GM18498 (cell line): Measurements from ENCODE around the gene TSFM.

Experiments used
- ATAC-seq: cut with Tn5 transposase; IDR thresholded peaks from one replicate; pipeline ENCODE4 v1.9.1; 2021; ENCODE audit warnings: mild to moderate bottlenecking, moderate library complexity; ENCODE audit not compliant: unreplicated experiment

Gene TSFM

DNA sequence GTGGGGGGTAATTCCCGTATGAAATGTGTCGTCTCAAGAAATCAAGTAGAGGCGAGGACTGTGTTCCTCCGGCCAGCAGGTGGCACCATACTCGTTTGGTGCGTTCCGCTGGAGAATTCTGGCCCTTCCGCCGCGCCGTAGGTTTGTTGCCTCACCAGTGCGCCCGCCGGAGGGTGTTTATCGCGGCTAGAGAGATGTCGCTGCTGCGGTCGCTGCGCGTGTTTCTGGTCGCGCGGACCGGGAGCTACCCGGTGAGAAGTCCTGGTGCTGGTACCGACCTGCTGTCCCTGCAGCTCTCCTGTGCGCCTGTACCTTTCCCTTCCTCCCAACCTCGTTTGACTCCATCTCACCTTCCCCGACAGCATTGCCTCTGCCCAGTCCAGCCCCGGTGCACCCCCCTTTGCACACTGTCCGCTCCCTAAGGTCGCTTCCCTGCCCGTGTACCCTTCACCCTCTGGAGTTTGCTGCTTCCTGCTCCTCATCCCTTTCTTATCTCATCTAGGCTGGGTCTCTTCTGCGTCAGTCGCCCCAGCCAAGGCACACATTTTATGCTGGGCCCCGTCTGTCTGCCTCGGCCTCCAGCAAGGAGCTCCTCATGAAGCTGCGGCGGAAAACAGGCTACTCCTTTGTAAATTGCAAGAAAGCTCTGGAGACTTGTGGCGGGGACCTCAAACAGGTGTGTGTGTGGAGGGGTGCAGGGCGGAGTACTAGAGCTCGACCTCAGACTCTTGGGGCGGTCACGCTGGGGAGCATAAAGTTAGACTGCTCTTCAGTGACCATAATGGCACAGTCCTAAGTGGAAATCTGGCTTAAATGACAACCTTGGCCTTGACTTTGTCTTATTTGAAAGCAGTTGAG lies at the start of gene TSFM:
Gene TSFM (plus strand): TSS at position 180 of the 858 bp plus-strand sequence. CDS start 15 bp downstream, at position 195.
- peak; percentile 85 for ATAC-seq

GRCh38 chr12:57733928-57734327 lies 48.7 kb upstream of the TSFM start:
- no peak for ATAC-seq

DNA sequence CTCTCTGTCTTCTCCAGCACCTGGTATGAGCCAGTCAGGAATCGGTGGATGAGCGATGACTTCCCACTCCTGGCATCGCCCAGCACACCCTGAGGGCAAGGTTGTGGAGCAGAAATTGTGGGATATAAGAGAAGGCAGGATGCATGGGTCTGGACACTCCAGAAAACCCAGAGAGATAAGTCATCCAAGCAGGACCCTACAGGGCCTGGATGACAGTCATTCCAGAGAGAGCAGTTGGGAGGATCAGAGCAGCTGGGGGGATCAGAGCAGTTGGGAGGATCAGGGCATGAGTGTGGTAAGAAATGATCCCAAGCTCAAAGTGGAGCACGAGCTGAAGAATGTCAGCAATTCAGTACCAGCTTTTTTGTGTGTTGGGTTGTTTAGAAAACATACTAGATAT lies 48.0 kb upstream of the TSFM start:
- no peak for ATAC-seq

- ATAC-seq, result no peak
Measured at GRCh38 chr12:57735198-57735855, 47.3 kb upstream of the TSFM start.

- no peak for ATAC-seq
Measured at GRCh38 chr12:57735952-57736740, 46.4 kb upstream of the TSFM start.

DNA sequence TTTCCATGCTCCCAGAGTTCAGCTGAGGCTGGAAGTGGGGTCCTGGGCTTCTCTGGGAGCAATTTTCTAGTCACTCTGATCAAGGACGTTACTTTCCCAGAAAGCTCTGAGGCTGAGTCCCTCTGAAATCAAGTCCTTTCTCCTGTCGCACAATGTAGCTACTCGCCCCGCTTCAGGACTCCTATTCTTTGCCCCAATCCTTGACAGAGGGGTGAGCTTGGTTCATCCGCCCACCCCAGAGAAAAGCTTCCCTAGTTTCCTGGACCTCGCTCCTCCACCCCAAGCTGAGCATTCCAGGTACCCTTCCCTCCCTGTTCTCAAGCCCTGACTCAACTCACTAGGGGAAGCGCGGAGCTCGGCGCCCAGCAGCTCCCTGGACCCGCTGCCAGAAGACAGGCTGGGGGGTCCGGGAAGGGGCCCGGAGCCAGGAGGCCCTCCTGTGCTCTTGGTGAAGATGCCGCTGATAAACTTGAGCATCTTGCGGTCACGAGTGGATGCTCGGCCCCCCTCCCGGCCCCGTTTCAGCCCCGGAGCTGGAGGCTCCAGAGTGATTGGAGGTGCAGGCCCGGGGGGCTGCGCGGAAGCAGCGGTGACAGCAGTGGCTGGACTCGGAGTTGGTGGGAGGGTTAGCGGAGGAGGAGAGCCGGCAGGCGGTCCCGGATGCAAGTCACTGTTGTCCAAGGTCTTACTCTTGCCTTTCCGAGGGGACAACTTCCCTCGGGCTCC lies 45.7 kb upstream of the TSFM start:
- no peak for ATAC-seq

DNA sequence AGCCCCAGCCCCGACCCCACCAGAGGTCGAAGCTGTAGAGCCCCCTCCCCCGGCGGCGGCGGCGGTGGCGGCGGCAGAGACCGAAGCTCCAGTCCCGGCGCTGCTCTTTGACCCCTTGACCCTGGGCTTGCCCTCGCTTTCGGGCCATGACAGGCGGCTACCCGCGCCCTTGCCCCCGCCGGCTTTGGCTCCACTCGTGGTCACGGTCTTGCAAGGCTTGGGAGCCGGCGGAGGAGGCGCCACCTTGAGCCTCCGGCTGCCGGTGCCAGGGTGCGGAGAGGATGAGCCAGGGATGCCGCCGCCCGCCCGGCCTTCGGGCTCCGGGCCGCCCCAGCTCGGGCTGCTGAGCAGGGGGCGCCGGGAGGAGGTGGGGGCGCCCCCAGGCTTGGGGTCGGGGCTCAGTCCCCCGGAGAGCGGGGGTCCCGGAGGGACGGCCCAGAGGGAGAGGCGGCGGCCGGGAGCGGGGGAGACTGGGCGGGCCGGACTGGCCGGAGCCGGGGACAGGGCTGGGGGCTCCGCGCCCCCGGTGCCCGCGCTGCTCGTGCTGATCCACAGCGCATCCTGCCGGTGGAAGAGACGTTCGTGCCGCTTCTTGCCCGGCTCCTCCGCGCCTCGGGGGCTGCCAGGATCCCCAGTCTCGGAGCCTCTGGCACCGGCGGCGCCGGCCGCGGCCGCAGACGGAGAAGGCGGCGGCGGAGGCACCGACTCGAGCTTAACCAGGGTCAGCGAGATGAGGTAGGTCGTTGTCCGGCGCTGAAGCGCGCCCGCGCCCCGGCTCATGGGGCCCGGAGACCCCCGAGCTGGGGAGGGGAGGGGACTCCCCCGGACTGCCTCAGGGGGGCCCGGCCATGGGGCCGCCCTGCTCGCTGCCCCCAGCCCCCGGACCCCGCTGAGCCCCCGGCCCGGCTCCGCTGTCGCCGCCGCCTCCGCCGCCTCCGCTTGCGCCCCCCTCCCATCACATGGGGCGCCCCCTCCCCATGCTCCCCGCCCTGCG lies 44.8 kb upstream of the TSFM start:
- no peak for ATAC-seq

GRCh38 chr12:57738661-57739237 lies 43.8 kb upstream of the TSFM start, which contains the start of gene AGAP2:
AGAP2 (minus strand) TSS chr12:57738742; CDS start chr12:57738246, 496 bp downstream.
- no peak for ATAC-seq

- no peak for ATAC-seq
Measured at GRCh38 chr12:57739387-57739786, 43.2 kb upstream of the TSFM start.

- ATAC-seq, result no peak
Measured at GRCh38 chr12:57739914-57740538, 42.6 kb upstream of the TSFM start.

GRCh38 chr12:57740656-57741412 lies 41.8 kb upstream of the TSFM start:
- peak; percentile 54 for ATAC-seq

DNA sequence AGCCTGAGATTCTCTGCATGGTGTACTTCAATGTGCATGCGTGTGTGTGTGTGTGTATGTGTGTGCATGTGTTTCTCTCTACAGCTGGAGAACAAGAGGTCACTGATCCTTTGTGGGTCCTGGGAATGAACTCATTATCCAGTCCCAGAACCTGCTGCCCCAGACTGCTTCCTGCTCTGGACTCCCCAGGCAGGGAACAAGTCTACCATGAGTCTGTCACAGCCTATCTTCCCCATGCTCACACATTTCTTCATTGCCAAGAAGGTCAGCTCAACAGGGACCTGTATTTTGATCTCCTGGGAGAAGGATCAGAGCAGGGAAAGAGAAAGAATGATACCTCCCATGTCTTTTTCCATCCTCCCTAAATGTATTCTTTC lies 41.2 kb upstream of the TSFM start:
- ATAC-seq, result no peak

- ATAC-seq, result peak; percentile 57
Measured at GRCh38 chr12:57741844-57742738, 40.5 kb upstream of the TSFM start.

GRCh38 chr12:57743769-57744168 lies 38.8 kb upstream of the TSFM start:
- no peak for ATAC-seq

DNA sequence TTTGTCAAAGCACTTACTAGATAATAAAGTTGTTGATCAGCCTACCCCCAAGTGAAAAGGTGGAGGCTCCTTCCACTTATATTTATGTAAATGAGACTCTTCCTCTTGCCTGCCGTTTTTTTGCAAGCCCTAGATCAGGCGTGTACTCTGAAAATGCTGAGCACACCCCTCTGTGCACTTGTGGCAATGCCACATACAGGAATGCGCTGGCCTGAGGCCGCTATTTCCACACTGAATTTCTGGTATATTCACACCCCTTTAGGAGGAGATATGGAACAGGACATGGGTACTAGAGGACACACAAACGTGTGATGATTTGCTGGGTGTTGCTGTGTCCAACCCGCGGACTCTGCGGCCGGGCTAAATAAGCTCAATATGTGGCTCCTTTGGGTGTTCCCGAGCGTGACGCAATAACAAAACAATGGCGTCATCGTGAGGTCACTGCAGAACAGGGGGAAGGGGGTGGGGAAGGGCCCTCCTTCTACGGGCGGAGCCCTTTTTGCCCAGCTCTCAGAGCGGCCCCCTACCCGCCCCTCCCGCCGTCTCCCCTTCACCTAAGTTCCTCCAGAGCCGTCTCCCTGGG lies 38.3 kb upstream of the TSFM start:
- peak; percentile 46 for ATAC-seq

GRCh38 chr12:57744777-57745484 lies 37.7 kb upstream of the TSFM start, which contains the start of gene TSPAN31:
TSPAN31 (plus strand) TSS chr12:57745039; CDS start chr12:57745155, 116 bp downstream.
- ATAC-seq, result peak; percentile 85
